Measurements from ENCODE around the gene FOXO1. TPM values are rescaled to one million over a fixed set of nuclear protein-coding genes. Genes with fewer than 3 reads are reported as not detected.

FOXO1 gene
- total RNA-seq, 2 donors from 2014 or later, result 15.7 to 26.4 TPM

- no peak for TF ChIP-seq CTCF (IDR thresholded peaks at IDR 0.05)
- Histone ChIP-seq H3K36me3 (no peaks in the 10 kb centered on the region), H3K27ac (no peak overlapping the region), H3K4me3 (no peak overlapping the region), H3K27me3 (no peaks in the 10 kb centered on the region), H3K4me1 (no peaks in the 10 kb centered on the region), H3K9me3 (no peaks in the 10 kb centered on the region), H3K9ac (ENCODE audit: low read depth in 2 of 2, low read length in 2 of 2) (no peak overlapping the region)
- intact Hi-C loops (cut with DNase I), result no loop called here
- DNase-seq, result no peak
These were observed 157.6 kb downstream of the FOXO1 start for GRCh38 chr13:40508767-40509342.

- TF ChIP-seq CTCF (IDR thresholded peaks at IDR 0.05), result no peak
- intact Hi-C loops (cut with DNase I), result no loop called here
- no peaks in the 10 kb centered on the region for H3K4me1 ChIP-seq
- no peaks in the 10 kb centered on the region for H3K9me3 ChIP-seq
- no peak overlapping the region for H3K4me3 ChIP-seq
- H3K27me3 ChIP-seq, result no peaks in the 10 kb centered on the region
- no peak overlapping the region for H3K27ac ChIP-seq
- no peaks in the 10 kb centered on the region for H3K36me3 ChIP-seq
- DNase-seq, result no peak
- H3K9ac ChIP-seq (ENCODE audit: low read depth in 2 of 2, low read length in 2 of 2), result no peak overlapping the region
These were observed 158.3 kb downstream of the FOXO1 start for GRCh38 chr13:40508127-40508526.

GRCh38 chr13:40506592-40507446 is 159.6 kb downstream of the FOXO1 start:
- H3K36me3 ChIP-seq, result no peaks in the 10 kb centered on the region
- no peak for DNase-seq
- H3K27ac ChIP-seq, result no peak overlapping the region
- no peaks in the 10 kb centered on the region for H3K27me3 ChIP-seq
- H3K4me1 ChIP-seq, result no peaks in the 10 kb centered on the region
- no peak overlapping the region for H3K4me3 ChIP-seq
- H3K9ac ChIP-seq (ENCODE audit: low read depth in 2 of 2, low read length in 2 of 2), result no peak overlapping the region
- intact Hi-C loops (cut with DNase I), result no loop called here
- no peak for TF ChIP-seq CTCF (IDR thresholded peaks at IDR 0.05)
- H3K9me3 ChIP-seq, result no peaks in the 10 kb centered on the region

Other genes starting within 250 kb of the FOXO1 start
- 10 to 100 TPM; 18.1 to 21.7 TPM for gene MRPS31, start 104.5 kb upstream of the FOXO1 start, total RNA-seq
- gene SLC25A15, start 123.0 kb upstream of the FOXO1 start, total RNA-seq, result 10 to 100 TPM in 1 of 2 donors, 1 to 10 TPM in 1; 6.8 to 14.5 TPM